GM20000 (cell line): ENCODE data around the gene LPP.

Experiments used
- DNase-seq: peaks from one replicate; pipeline ENCODE4 v3.0.0; 2012; ENCODE audit warnings: low spot score
- CTCF ChIP-seq: IDR thresholded peaks from 2 replicates; pipeline ENCODE4 v1.5.1; 2012; ENCODE audit warnings: mild to moderate bottlenecking, control low read depth; ENCODE audit errors: extremely low read depth, missing control alignments

The LPP gene

GRCh38 chr3:188349933-188350332, 196.0 kb downstream of the LPP start:
- no peak for DNase-seq
- no peak for TF ChIP-seq CTCF

- no peak for DNase-seq
- TF ChIP-seq CTCF: no peak
Measured at GRCh38 chr3:188350961-188351360, 197.0 kb downstream of the LPP start.

- no peak for TF ChIP-seq CTCF
- DNase-seq: no peak
Measured at GRCh38 chr3:188351648-188352047, 197.7 kb downstream of the LPP start.

- TF ChIP-seq CTCF: no peak
- no peak for DNase-seq
Measured at GRCh38 chr3:188352196-188352927, 198.4 kb downstream of the LPP start.

- TF ChIP-seq CTCF: no peak
- DNase-seq: no peak
Measured at GRCh38 chr3:188353426-188353825, 199.5 kb downstream of the LPP start.

GRCh38 chr3:188358787-188359493, 205.0 kb downstream of the LPP start:
- no peak for DNase-seq
- no peak for TF ChIP-seq CTCF

- DNase-seq: no peak
- TF ChIP-seq CTCF: no peak
Measured at GRCh38 chr3:188360364-188360881, 206.5 kb downstream of the LPP start.
